Activated gamma-delta T cell treated with Interleukin-2 at 50 U/mL for 16 hours (primary cell): Measurements from ENCODE around the gene HLA-DRA.
"Not testable (repeated sequence)": the region's sequence is repeated elsewhere in the genome, so short reads cannot be mapped to it uniquely, and the experiment has no call there.

Experiments used
- DNase-seq: peaks from one replicate; pipeline ENCODE4 v3.0.0-alpha.2; 2020

Gene HLA-DRA

GRCh38 chr6:32432050-32432450 lies 7.6 kb upstream of the HLA-DRA start:
- no peak for DNase-seq

- not testable (repeated sequence) for DNase-seq
Observed at GRCh38 chr6:32433950-32434349, 5.7 kb upstream of the HLA-DRA start.

GRCh38 chr6:32436186-32436585 lies 3.5 kb upstream of the HLA-DRA start:
- no peak for DNase-seq

GRCh38 chr6:32436995-32437836 lies 2.5 kb upstream of the HLA-DRA start:
- DNase-seq = no peak

GRCh38 chr6:32439139-32439538 lies 548 bp upstream of the HLA-DRA start:
- DNase-seq = no peak

GRCh38 chr6:32442243-32442667 lies 2.6 kb downstream of the HLA-DRA start:
- no peak for DNase-seq

GRCh38 chr6:32442977-32443552 lies 3.4 kb downstream of the HLA-DRA start:
- no peak for DNase-seq

GRCh38 chr6:32444433-32444832 lies 4.7 kb downstream of the HLA-DRA start:
- no peak for DNase-seq

GRCh38 chr6:32445321-32445854 lies 5.7 kb downstream of the HLA-DRA start:
- no peak for DNase-seq

GRCh38 chr6:32447932-32448331 lies 8.2 kb downstream of the HLA-DRA start:
- no peak for DNase-seq

- no peak for DNase-seq
Observed at GRCh38 chr6:32449088-32449736, 9.5 kb downstream of the HLA-DRA start.

GRCh38 chr6:32457054-32457453 lies 17.4 kb downstream of the HLA-DRA start:
- DNase-seq = no peak

- no peak for DNase-seq
Observed at GRCh38 chr6:32459781-32460424, 20.2 kb downstream of the HLA-DRA start.

- no peak for DNase-seq
Observed at GRCh38 chr6:32460528-32460927, 20.8 kb downstream of the HLA-DRA start.

GRCh38 chr6:32461493-32461892 lies 21.8 kb downstream of the HLA-DRA start:
- no peak for DNase-seq

GRCh38 chr6:32462609-32463008 lies 22.9 kb downstream of the HLA-DRA start:
- DNase-seq = no peak

GRCh38 chr6:32467743-32468503 lies 28.2 kb downstream of the HLA-DRA start:
- DNase-seq = not testable (repeated sequence)

GRCh38 chr6:32472781-32473375 lies 33.2 kb downstream of the HLA-DRA start:
- no peak for DNase-seq

- not testable (repeated sequence) for DNase-seq
Observed at GRCh38 chr6:32473376-32474348, 34.0 kb downstream of the HLA-DRA start.

GRCh38 chr6:32475392-32476206 lies 35.9 kb downstream of the HLA-DRA start:
- no peak for DNase-seq
